GM23338 (cell line): ENCODE measurements around the gene RPP25. TPM values are rescaled to one million over a fixed set of nuclear protein-coding genes. Genes with fewer than 3 reads are reported as not detected.
A peak's percentile ranks its signal among the peaks of the same experiment; 100 is the strongest.

Source experiments
- ATAC-seq: fragments of 200-7000 bp; cut with Tn5 transposase; 3 replicates; pipeline ENCODE4 v1.9.1; 2020
- DNase-seq: peaks from one replicate; pipeline ENCODE4 v3.0.0-alpha.2; 2015; ENCODE audit warnings: low spot score
- H2AFZ ChIP-seq: fragments of 200-600 bp; sonication (generic); 2 replicates; pipeline ENCODE4 v1.8.0; 2016; ENCODE audit warnings: antibody characterized with exemption, mild to moderate bottlenecking, moderate library complexity
- H3F3A ChIP-seq: fragments of 200-600 bp; sonication (generic); replicated peaks from 2 replicates; pipeline ENCODE4 v1.8.0; 2017; ENCODE audit warnings: antibody characterized with exemption, mixed run types, low read depth
- H3K27ac ChIP-seq: fragments of 200-600 bp; sonication (generic); 2 replicates; pipeline ENCODE4 v1.6.1; 2016; ENCODE audit warnings: low read depth
- H3K27me3 ChIP-seq: fragments of 200-600 bp; sonication (generic); 2 replicates; pipeline ENCODE4 v1.8.0; 2016; ENCODE audit warnings: mild to moderate bottlenecking, mixed run types, moderate library complexity; ENCODE audit not compliant: insufficient read depth
- H3K36me3 ChIP-seq: fragments of 200-600 bp; sonication (generic); 2 replicates; pipeline ENCODE4 v1.8.0; 2016; ENCODE audit warnings: mild to moderate bottlenecking; ENCODE audit not compliant: insufficient read depth
- H3K4me1 ChIP-seq: fragments of 200-600 bp; sonication (generic); 2 replicates; pipeline ENCODE4 v1.8.0; 2016; ENCODE audit warnings: mild to moderate bottlenecking, moderate library complexity; ENCODE audit not compliant: insufficient read depth
- H3K4me2 ChIP-seq: fragments of 200-600 bp; sonication (generic); 2 replicates; pipeline ENCODE4 v1.7.1; 2017; ENCODE audit warnings: mixed run types
- H3K4me3 ChIP-seq: fragments of 200-600 bp; sonication (generic); 2 replicates; pipeline ENCODE4 v1.6.1; 2016; ENCODE audit warnings: mixed run types
- H3K79me2 ChIP-seq: fragments of 200-600 bp; sonication (generic); replicated peaks from 2 replicates; pipeline ENCODE4 v1.8.0; 2017; ENCODE audit warnings: mild to moderate bottlenecking; ENCODE audit not compliant: insufficient read depth
- H3K9me2 ChIP-seq: fragments of 200-600 bp; sonication (generic); 2 replicates; pipeline ENCODE4 v1.8.0; 2017; ENCODE audit not compliant: insufficient read depth
- H4K20me1 ChIP-seq: fragments of 200-600 bp; sonication (generic); replicated peaks from 2 replicates; pipeline ENCODE4 v1.8.0; 2017; ENCODE audit warnings: mild to moderate bottlenecking; ENCODE audit not compliant: insufficient read depth
- H3K27ac Mint-ChIP-seq: 2 replicates; pipeline ENCODE4 v1.8.0; 2020; ENCODE audit warnings: inconsistent platforms, mild to moderate bottlenecking, moderate library complexity, mixed read lengths
- H3K27me3 Mint-ChIP-seq: 3 replicates; pipeline ENCODE4 v1.8.0; 2022; ENCODE audit warnings: low read depth, mild to moderate bottlenecking, moderate library complexity, mixed read lengths, inconsistent platforms; ENCODE audit not compliant: insufficient read depth, poor library complexity
- H3K36me3 Mint-ChIP-seq: 3 replicates; pipeline ENCODE4 v1.8.0; 2021; ENCODE audit warnings: low read depth, mild to moderate bottlenecking, inconsistent platforms, moderate library complexity, mixed read lengths
- H3K4me1 Mint-ChIP-seq: 3 replicates; pipeline ENCODE4 v1.8.0; 2020; ENCODE audit warnings: mild to moderate bottlenecking, inconsistent platforms, mixed read lengths
- H3K4me3 Mint-ChIP-seq: 3 replicates; pipeline ENCODE4 v1.8.0; 2021; ENCODE audit warnings: moderate library complexity, mild to moderate bottlenecking, inconsistent platforms, mixed read lengths
- H3K9me3 Mint-ChIP-seq: 3 replicates; pipeline ENCODE4 v1.8.0; 2020; ENCODE audit warnings: moderate library complexity, mild to moderate bottlenecking, inconsistent platforms, mixed read lengths
- CREB1 ChIP-seq: fragments of 250-450 bp; sonication (Bioruptor Pico); IDR thresholded peaks from 2 replicates; pipeline ENCODE4 v1.5.0; 2020; ENCODE audit warnings: low read depth, mild to moderate bottlenecking, moderate library complexity
- CTCF ChIP-seq, 2 experiments: fragments of 200-600 bp in 1 of 2; sonication (generic) in 1 of 2; conservative IDR thresholded peaks; 2 replicates each; pipeline versions ENCODE4 v1.5.1 to v1.6.1; 2016 to 2017; ENCODE audit warnings: antibody characterized with exemption in 2 of 2, low read depth in 2 of 2, mild to moderate bottlenecking in 2 of 2, moderate library complexity in 1 of 2
- EZH2 ChIP-seq: fragments of 200-600 bp; sonication (generic); IDR thresholded peaks from one replicate; pipeline ENCODE4 v1.8.0; 2017; ENCODE audit warnings: antibody characterized with exemption, mild to moderate bottlenecking, low read depth; ENCODE audit not compliant: unreplicated experiment
- EZH2phosphoT487 ChIP-seq: fragments of 200-600 bp; sonication (generic); IDR thresholded peaks from one replicate; pipeline ENCODE4 v1.8.1; 2018; ENCODE audit warnings: antibody characterized with exemption; ENCODE audit not compliant: unreplicated experiment
- JUNB ChIP-seq: IDR thresholded peaks from one replicate; pipeline ENCODE4 v1.6.1; 2016; ENCODE audit warnings: antibody characterized with exemption; ENCODE audit not compliant: unreplicated experiment
- NANOG ChIP-seq: IDR thresholded peaks from 2 replicates; pipeline ENCODE4 v1.6.1; 2016; ENCODE audit warnings: antibody characterized with exemption, borderline replicate concordance
- POLR2AphosphoS5 ChIP-seq: IDR thresholded peaks from 2 replicates; pipeline ENCODE4 v1.6.1; 2016; ENCODE audit warnings: antibody characterized with exemption, low read depth
- REST ChIP-seq: IDR thresholded peaks from one replicate; pipeline ENCODE4 v1.6.1; 2018; ENCODE audit warnings: antibody characterized with exemption; ENCODE audit not compliant: unreplicated experiment
- STAT1 ChIP-seq: IDR thresholded peaks from one replicate; pipeline ENCODE4 v1.6.1; 2016; ENCODE audit warnings: antibody characterized with exemption; ENCODE audit not compliant: unreplicated experiment
- ZNF331 ChIP-seq: fragments of 250-450 bp; sonication (Bioruptor Pico); IDR thresholded peaks from 2 replicates; pipeline ENCODE4 v1.5.0; 2020; ENCODE audit warnings: low read depth, mild to moderate bottlenecking, moderate library complexity
- polyA plus RNA-seq: library from polyadenylated mRNA; unstranded; fragments of >200 nt; fragmentation: Nextera tagmentation; extraction: Ambion mirVana; gene quantifications from 2 replicates; pipeline ENCODE4 v1.2.1, GENCODE V29; 2016
- total RNA-seq: library from RNA; depleted of rRNA; stranded (reverse); fragments of >200 nt; shearing (Covaris generic); gene quantifications from 2 replicates; pipeline ENCODE4 v1.2.3, GENCODE V29; 2014
- TF ChIP-seq, protein P1 (sequence below): IDR thresholded peaks from 2 replicates; pipeline ENCODE4 v1.6.1; 2016; ENCODE audit warnings: antibody characterized with exemption

The RPP25 gene
- total and polyA plus RNA-seq, 2 experiments from 2014 or later, result 14.8 to 18.8 TPM

DNA sequence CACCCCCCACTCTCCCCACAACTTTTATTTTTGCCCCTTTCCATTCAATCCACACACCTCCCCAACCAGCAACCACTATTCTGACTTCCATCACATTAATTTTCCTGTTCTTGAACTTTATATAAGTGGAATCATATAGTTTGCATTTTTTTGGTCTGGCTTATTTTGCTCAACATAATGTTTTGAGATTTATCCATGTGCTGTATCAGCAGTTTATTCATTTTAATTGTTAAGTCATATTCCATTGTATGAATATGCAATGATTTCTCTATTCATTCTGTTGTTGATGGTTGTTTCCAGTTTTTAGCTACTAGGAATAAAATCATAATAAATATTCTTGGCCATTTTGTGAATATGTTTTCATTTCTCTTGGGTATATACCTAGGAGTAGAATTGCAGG is 33.0 kb upstream of the RPP25 start (continued):
- no peak for TF ChIP-seq ZNF331 (CRISPR knock-in tag)
- TF ChIP-seq EZH2phosphoT487, result no peak
- TF ChIP-seq STAT1, result no peak
- TF ChIP-seq POLR2AphosphoS5, result no peak

- DNase-seq, result peak; percentile 87
- ATAC-seq, result peak; percentile 99
- Mint-ChIP-seq H3K36me3 (no peaks in the 10 kb centered on the region), H3K4me3 (no peak overlapping the region), H3K9me3 (no peaks in the 10 kb centered on the region), H3K4me1 (no peaks in the 10 kb centered on the region), H3K27ac (no peak overlapping the region), H3K27me3 (peaks cover 12% of the 10 kb centered on the region)
- Histone ChIP-seq H3K27ac (no peak overlapping the region), H3K9me2 (no peaks in the 10 kb centered on the region), H3K4me1 (no peaks in the 10 kb centered on the region), H3F3A (no peaks in the 10 kb centered on the region), H3K27me3 (no peaks in the 10 kb centered on the region), H3K4me2 (no peak overlapping the region), H3K4me3 (no peak overlapping the region), H4K20me1 (no peaks in the 10 kb centered on the region), H2AFZ (no peak overlapping the region), H3K79me2 (no peaks in the 10 kb centered on the region), H3K36me3 (no peaks in the 10 kb centered on the region)
- TF ChIP-seq CTCF (conservative IDR thresholded peaks at IDR 0.05; ENCODE audit: low read depth in 2 of 2), result peak; percentile 78 to 90
- no peak for TF ChIP-seq STAT1
- peak; percentile 82 for TF ChIP-seq REST
Observed at GRCh38 chr15:74988007-74988800, 31.6 kb upstream of the RPP25 start.

- Mint-ChIP-seq H3K4me3 (no peak overlapping the region), H3K27ac (no peak overlapping the region), H3K4me1 (peaks cover 2% of the 10 kb centered on the region; the same call in 2 of the 3 replicates), H3K36me3 (no peaks in the 10 kb centered on the region), H3K27me3 (peaks cover 5% of the 10 kb centered on the region), H3K9me3 (no peaks in the 10 kb centered on the region)
- H3K27ac ChIP-seq, result no peak overlapping the region
- H3K4me2 ChIP-seq, result no peak overlapping the region
- H3F3A ChIP-seq, result no peaks in the 10 kb centered on the region
- no peaks in the 10 kb centered on the region for H3K4me1 ChIP-seq
- ATAC-seq (no peak), DNase-seq (no peak)
- no peaks in the 10 kb centered on the region for H3K79me2 ChIP-seq
- H3K4me3 ChIP-seq, result no peak overlapping the region
- TF ChIP-seq CTCF (conservative IDR thresholded peaks at IDR 0.05; ENCODE audit: low read depth in 2 of 2) (no peak), POLR2AphosphoS5 (no peak), JUNB (no peak), EZH2 (no peak), ZNF331 (CRISPR knock-in tag) (no peak), EZH2phosphoT487 (no peak), CREB1 (CRISPR knock-in tag) (no peak), NANOG (no peak)
- TF ChIP-seq, protein P1, sequence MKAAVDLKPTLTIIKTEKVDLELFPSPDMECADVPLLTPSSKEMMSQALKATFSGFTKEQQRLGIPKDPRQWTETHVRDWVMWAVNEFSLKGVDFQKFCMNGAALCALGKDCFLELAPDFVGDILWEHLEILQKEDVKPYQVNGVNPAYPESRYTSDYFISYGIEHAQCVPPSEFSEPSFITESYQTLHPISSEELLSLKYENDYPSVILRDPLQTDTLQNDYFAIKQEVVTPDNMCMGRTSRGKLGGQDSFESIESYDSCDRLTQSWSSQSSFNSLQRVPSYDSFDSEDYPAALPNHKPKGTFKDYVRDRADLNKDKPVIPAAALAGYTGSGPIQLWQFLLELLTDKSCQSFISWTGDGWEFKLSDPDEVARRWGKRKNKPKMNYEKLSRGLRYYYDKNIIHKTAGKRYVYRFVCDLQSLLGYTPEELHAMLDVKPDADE, result no peak
- no peaks in the 10 kb centered on the region for H3K9me2 ChIP-seq
- no peaks in the 10 kb centered on the region for H3K36me3 ChIP-seq
- H3K27me3 ChIP-seq, result no peaks in the 10 kb centered on the region
- H2AFZ ChIP-seq, result no peak overlapping the region
- H4K20me1 ChIP-seq, result no peaks in the 10 kb centered on the region
Observed at GRCh38 chr15:74983725-74984231, 27.2 kb upstream of the RPP25 start.
